K562 treated with DMSO at 1 percent for 4 hours (cell line): ENCODE data around the gene SGTB. TPM values are rescaled to one million over a fixed set of nuclear protein-coding genes. Genes with fewer than 3 reads are reported as not detected.

Experiments
- total RNA-seq: library from RNA; unstranded; fragments of 300-600 nt; gene quantifications from 2 replicates; pipeline ENCODE4 v1.2.3, GENCODE V29; 2022; ENCODE audit not compliant: insufficient read depth

The SGTB gene
- 1.6 and 1.9 TPM in 2 replicates for total RNA-seq

GRCh38 chr5:65721720-65722574, at the start of gene SGTB, which contains the start of gene NLN:
Gene SGTB, minus strand, starts transcription at chr5:65722109. Its CDS starts 1,302 bp downstream, at chr5:65720807.
Gene NLN, plus strand, starts transcription at chr5:65722205. Its CDS starts 169 bp downstream, at chr5:65722374.

GRCh38 chr5:65624571-65625555, 97.0 kb downstream of the SGTB start, which contains the start of the genes SHLD3 and TRAPPC13:
Gene SHLD3, plus strand, starts transcription at chr5:65625027. Its CDS starts 4,561 bp downstream, at chr5:65629588.
Gene TRAPPC13, plus strand, starts transcription at chr5:65625027. Its CDS starts 34 bp downstream, at chr5:65625061.

GRCh38 chr5:65624025-65624570, 97.8 kb downstream of the SGTB start, which contains the start of gene TRIM23:
Gene TRIM23, minus strand, starts transcription at chr5:65624333. Its CDS starts 59 bp downstream, at chr5:65624274.

Other genes with a start within 250 kb of the SGTB start
- gene ADAMTS6, start 240.2 kb downstream of the SGTB start, total RNA-seq, result 0.84 and 2.7 TPM in 2 replicates
- gene CENPK, start 158.9 kb downstream of the SGTB start, total RNA-seq, result 16.3 and 24.7 TPM in 2 replicates
- gene PPWD1, start 158.8 kb downstream of the SGTB start, total RNA-seq, result 16.9 and 23.3 TPM in 2 replicates
- gene TRIM23, start 97.8 kb downstream of the SGTB start, total RNA-seq, result 6.5 and 6.7 TPM in 2 replicates
- 3.8 and 5.0 TPM in 2 replicates for gene SHLD3, start 97.1 kb downstream of the SGTB start, total RNA-seq
- gene TRAPPC13, start 97.1 kb downstream of the SGTB start, total RNA-seq, result 8.2 and 9.6 TPM in 2 replicates
- gene NLN, start 96 bp upstream of the SGTB start, total RNA-seq, result 9.2 and 11.7 TPM in 2 replicates
- gene ERBIN, start 204.5 kb upstream of the SGTB start, total RNA-seq, result 16.6 and 20.5 TPM in 2 replicates